ENCODE data around the gene ERVW-1.
"Not testable (repeated sequence)": the region's sequence is repeated elsewhere in the genome, so short reads cannot be mapped to it uniquely, and the experiment has no call there.

ERVW-1 gene

GRCh38 chr7:92466682-92467081, 11.1 kb downstream of the ERVW-1 start:
- no peak for DNase-seq

GRCh38 chr7:92464515-92464914, 13.2 kb downstream of the ERVW-1 start:
- no peak for DNase-seq

GRCh38 chr7:92462560-92462959, 15.2 kb downstream of the ERVW-1 start:
- no peak for DNase-seq

- DNase-seq, result no peak
Observed at GRCh38 chr7:92461027-92462003, 16.4 kb downstream of the ERVW-1 start.

GRCh38 chr7:92460510-92460909, 17.2 kb downstream of the ERVW-1 start:
- no peak for DNase-seq

- DNase-seq, result no peak
Observed at GRCh38 chr7:92460109-92460508, 17.6 kb downstream of the ERVW-1 start.

- no peak for DNase-seq
Observed at GRCh38 chr7:92456236-92456635, 21.5 kb downstream of the ERVW-1 start.

- no peak for DNase-seq
Observed at GRCh38 chr7:92451645-92452044, 26.1 kb downstream of the ERVW-1 start.

GRCh38 chr7:92448205-92448747, 29.5 kb downstream of the ERVW-1 start:
- DNase-seq, result no peak

- DNase-seq, result peak; percentile 58 to 78
Observed at GRCh38 chr7:92447345-92448204, 30.2 kb downstream of the ERVW-1 start, which contains the start of gene GATAD1. Gene GATAD1, plus strand, starts transcription at chr7:92447482. Its CDS starts 248 bp downstream, at chr7:92447730.

GRCh38 chr7:92446869-92447344, 30.8 kb downstream of the ERVW-1 start:
- DNase-seq, result no peak

GRCh38 chr7:92442720-92443119, 35.0 kb downstream of the ERVW-1 start:
- DNase-seq, result not testable (repeated sequence)

GRCh38 chr7:92437956-92438491, 39.7 kb downstream of the ERVW-1 start:
- no peak for DNase-seq

GRCh38 chr7:92436612-92437445, 40.9 kb downstream of the ERVW-1 start:
- DNase-seq, result no peak

GRCh38 chr7:92435542-92435941, 42.2 kb downstream of the ERVW-1 start:
- no peak for DNase-seq

- DNase-seq, result no peak
Observed at GRCh38 chr7:92433019-92433418, 44.7 kb downstream of the ERVW-1 start.

- no peak for DNase-seq
Observed at GRCh38 chr7:92432299-92432946, 45.3 kb downstream of the ERVW-1 start.

GRCh38 chr7:92427193-92427592, 50.6 kb downstream of the ERVW-1 start:
- DNase-seq, result no peak

- DNase-seq, result no peak
Observed at GRCh38 chr7:92425311-92425947, 52.3 kb downstream of the ERVW-1 start.

GRCh38 chr7:92423710-92424131, 54.0 kb downstream of the ERVW-1 start:
- DNase-seq, result no peak

- DNase-seq, result no peak
Observed at GRCh38 chr7:92422926-92423325, 54.8 kb downstream of the ERVW-1 start.

Data from cerebellar nuclear complex (tissue), 1 donor.